Suppressor macrophage treated with lipopolysaccharide for 4 hours (primary cell): Measurements from ENCODE around the gene UBAC1.
A peak's percentile ranks its signal among the peaks of the same experiment; 100 is the strongest.
"Not testable (repeated sequence)": the region's sequence is repeated elsewhere in the genome, so short reads cannot be mapped to it uniquely, and the experiment has no call there.

Experiments used
- DNase-seq: peaks from one replicate; pipeline ENCODE4 v3.0.0-alpha.2; 2020

The UBAC1 gene

DNA sequence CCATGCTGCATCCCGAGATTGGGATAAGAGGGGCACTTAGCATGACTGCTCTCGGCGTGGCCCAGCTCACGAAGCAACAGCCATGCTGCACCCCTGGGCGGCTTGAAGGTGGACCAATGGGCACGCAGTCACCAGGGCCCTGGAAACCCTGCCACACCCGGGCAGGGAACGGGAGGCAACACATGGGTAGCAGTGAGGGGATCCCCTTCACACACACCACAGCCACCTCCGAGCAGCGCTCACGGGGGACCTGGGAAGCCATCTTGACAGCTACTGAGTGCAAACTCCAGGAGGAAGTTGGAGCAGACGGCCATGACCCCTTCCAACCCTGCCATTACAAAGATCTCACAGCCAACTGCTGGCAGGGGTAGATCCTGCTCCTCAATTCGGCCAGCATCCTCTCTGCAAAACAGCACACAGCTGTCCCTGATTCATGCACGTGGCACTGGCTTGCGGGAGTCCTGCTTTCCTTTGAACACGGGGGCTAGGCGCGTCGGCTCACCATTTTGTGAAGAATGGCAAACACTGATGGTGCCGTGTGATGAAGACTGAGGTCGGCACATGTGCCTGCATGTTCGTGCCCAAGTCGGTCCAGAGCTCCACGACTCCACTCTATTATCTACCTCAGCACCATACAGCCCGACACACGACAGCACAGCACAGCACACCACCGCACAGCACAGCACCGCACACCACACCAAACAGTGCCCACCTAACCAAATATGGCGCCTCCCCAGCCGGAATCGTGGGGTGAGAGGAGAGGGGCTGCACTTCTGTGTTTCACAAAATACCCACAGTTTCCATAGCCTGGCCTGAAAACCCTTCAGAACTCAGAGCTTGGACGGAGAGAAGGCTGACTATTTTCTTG, 5.0 kb downstream of the UBAC1 start:
- DNase-seq = no peak

DNA sequence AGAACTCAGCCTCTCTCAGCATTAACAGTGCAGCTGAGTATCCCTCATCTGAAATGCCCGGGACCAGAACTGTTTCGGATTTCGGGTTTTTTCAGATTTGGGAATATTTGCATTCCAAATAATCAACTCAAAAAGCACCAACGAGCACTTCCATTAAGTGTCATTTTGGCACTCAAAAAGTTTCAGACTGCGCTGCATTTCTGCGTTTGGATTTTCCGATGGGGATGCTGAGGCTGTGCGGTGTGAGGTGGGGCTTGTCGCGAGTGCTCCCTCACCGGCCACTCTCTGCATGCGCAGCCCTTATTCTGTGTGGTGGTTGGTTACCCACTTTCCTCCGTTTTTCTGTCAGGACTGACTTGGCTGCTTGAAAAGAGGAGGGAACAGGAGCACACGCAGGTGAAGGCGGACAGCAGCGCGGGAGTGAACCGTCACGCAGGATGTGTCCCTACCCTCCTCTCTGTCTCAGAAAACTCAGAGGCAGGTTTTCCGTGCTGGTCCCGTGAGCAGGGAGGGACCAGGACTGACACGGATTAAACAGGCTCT, 8.4 kb downstream of the UBAC1 start:
- DNase-seq = no peak

DNA sequence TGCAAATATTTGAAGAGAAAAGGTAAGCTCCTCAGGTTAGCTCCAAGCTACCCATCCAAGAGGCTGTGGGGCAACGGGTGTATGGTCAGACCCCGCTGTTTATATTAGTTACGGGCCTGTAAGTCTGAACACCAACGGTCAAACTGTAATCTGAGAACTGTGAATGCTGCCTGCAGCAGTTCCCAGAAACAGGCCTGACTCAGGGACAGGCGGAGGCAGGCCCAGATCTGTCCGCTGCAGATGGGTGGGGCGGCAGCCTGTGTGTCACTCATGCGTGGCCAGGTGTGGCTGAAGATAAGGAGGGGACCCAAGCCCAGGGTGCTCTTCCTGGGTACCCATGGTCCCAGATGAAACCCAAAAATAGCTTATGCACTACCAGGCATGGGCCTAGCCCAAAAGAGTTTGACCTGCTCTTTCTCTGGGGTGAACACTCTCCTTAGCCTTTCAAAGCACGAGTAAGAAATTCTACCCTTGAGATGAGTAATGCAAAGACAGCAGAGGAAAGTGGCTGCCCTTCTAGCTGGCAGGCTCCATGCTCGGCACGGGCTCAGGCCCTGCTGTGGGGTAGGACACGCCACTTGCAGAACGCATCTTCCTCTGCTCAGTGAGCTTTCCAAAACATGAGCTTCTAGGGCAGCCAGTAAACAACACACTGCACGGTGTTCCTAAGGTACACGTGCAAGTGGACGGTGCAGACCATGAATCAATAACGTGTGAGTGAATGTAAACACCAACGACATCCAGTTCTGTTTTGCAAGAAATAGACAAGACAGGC, 9.1 kb downstream of the UBAC1 start:
- no peak for DNase-seq

DNA sequence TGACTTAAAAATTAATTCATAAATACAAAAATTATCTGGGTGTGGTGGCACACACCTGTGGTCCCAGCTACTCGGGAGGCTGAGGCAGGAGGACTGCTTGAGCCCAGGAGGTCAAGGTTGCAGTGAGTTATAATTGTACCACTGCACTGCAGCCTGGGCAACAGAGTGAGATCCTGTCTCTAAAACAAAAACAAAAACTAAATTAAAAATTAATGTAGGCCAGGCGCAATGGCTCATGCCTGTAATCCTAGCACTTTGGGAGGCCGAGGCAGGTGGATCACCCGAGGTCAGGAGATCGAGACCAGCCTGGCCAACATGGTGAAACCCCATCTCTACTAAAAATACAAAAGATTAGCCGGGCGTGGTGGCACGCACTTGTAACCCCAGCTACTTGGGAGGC, 9.9 kb downstream of the UBAC1 start:
- not testable (repeated sequence) for DNase-seq

DNA sequence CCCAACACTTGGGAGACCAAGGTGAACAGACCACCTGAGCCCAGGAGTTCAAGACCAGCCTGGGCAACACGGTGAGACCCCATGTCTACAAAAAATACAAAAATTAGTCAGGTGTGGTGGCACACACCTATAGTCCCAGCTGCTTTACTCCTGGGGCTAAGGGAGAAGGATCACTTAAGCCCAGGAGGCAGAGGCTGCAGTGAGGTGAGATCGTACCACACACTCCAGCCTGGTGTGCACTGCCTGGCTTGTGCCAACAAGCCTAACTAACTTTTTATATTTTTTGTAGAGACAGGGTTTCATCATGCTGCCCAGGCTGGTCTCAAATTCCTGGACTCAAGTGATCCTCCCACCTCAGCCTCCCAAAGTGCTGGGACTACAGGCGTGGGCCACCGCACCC, 10.3 kb downstream of the UBAC1 start:
- DNase-seq = not testable (repeated sequence)

DNA sequence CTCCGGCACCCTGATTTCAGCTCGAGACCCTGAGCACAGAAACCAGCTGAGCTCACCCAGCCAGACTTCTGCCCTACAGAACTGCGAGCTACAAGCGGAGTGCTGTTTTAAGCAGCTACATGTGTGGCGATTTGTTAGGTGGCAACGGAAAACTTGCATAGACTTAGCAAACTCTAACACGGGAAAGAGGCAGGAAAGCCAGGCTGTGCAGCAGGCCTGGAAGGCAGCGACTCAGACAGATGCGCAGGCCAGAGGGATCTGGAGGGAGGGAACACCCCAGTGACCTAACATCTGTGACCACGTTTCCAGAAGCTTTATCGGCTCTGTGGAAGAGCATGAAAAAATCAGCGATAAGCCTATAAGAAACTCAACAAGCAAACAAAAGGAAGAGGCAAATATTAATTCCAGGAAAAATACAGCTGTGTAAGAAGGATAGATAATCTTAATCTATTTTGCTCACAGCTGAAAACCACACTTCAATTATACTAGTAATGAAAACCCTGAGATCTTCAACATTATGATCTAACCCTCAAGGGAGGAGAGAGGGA, 11.0 kb downstream of the UBAC1 start:
- no peak for DNase-seq

DNA sequence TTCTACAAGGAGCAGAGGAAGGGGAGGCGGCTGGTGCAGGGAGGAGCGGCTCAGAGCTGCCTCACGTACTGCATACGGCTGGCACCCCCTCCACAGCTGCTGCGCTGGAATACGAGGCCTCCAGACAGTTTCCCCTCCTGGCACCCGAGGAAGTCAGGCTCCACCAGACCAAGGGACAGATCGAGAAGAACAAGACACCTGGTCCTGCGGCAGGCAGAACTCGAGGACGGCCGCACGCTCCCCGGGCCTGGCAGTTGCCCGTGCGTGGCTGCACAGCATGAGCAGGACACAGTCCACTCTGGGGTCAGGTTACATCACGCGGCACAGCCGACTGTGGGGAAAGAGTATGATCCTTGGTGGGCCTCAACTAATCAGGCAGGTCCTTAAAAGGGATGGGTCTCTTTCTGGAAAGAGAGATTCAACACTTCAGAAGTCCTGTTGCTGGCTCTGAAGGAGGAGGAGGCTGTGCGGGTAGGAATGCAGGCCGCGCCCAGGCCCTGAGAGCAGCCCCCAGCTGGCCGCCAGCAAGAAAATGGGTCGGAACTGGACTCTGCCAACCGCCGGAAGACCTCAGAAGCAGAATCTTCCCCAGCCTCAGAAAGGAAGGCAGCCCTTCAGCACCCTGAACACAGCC, 11.6 kb downstream of the UBAC1 start:
- no peak for DNase-seq

DNA sequence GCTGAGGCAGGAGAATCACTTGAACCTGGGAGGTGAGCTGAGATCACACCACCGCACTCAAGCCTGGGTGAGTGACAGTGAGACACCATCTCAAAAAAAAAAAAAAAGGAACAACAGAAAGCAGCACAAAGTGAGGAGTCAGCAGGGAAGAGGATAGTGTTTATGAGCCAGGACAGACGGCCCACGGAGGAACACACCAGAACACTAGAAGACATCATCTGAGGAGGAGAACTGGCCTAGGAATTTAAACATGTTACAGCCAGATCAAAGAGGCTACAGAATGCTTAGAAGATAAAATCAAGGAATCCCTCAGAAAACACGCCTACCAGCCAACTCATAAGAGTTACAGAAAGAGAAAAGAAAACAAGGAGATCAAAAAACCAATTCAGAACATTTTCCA, 12.2 kb downstream of the UBAC1 start:
- DNase-seq = peak; percentile 18

DNA sequence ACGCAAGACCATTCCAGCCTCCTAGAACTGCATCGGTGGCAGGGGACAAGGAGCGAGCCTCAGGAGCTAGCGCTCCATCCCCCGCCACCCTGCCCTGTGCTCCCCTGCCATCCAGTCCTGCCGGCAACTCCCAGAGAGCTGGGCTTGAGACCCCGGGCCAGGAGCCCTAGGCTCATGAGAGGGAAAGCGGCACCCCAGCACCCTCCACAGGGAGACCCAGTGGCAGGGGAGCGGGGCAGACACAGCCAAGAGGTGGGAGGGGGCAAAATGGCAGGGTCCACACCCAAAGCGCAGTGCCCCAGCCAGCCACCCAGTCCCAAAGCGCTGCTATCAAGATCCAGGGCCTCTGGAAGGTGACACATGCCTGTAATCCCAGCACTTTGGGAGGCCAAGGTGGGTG, 12.7 kb downstream of the UBAC1 start:
- DNase-seq = no peak

DNA sequence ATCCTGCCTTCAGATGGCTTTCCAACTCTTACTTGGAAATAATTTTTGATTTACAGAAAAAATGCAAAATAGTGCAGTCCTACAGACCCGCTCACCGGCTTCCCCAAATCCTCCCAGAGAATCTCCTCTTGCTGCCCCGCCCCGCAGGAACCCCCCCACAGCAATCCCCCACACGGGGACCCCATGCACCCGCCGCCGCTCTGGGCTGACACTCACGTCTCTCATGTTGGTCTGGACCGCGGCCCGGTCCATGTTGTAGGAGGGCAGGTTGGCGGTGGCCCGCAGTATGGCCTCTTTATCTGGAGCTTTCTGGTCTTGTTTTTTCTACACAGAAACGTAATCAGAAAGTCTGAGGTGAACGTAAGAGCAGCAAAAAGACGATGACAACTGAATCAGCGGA, 13.6 kb downstream of the UBAC1 start:
- DNase-seq = no peak

DNA sequence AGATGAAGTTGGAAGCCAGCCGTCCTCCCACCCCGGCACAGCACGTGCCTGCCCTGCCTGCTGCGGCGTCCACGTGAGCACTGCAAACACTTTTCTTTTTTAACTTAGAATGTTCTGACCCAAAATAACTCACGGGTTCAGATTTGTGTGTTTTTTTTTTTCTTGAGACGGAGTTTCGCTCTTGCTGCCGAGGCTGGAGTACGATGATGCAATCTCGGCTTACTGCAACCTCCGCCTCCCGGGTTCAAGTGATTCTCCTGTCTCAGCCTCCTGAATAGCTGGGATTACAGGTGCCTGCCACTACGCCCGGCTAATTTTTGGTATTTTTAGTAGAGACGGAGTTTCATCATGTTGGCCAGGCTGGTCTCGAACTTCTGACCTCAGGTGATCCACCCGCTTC, 14.1 kb downstream of the UBAC1 start:
- DNase-seq = not testable (repeated sequence)

DNA sequence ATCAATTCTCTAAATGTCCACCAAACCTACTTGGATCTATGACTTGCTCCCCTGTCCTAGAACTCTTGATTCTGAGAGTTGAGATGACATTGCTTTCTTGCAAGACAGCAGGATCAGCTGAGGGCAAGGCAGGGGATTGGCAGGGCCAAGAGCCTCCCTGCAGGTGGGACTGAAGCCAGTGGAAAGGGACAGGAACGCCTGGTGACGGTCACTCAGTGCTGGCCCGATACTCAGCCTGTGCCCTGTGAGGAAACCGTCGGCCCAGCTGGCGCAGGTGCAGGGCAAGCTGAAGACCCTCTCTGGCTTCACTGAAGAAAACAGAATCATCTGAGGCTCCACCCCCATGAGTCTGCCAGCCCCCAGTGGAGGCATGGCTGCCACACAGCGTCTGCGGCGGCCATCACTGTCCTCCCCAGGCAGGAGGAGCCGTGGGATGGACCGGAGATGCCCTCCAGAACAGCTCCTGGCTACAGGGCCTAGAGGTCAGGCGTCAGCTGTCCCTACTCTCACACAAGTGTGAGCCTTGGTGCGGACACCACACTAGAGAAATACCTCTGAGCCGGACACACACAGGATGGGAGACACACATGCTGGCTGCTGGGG, 14.7 kb downstream of the UBAC1 start:
- DNase-seq = no peak

DNA sequence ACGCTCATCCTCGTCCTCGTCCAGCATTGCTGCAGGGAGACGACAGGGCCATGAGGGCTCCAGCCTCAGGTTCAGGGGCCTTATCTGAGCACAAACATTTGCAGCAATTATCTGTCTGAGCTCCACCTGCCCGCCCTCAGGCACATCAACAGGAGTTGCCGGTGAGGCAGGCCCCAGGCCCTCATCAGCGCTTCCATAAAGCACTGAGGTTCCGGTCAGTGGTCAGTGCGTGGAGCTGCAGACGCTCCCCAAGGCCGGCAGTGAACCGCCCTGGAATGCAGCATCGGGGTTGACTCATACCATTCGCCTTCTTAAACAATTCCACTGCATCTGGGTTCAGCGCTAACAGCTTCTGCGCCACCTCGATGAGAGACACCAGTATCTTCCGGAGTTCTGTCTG, 15.2 kb downstream of the UBAC1 start:
- DNase-seq = no peak

DNA sequence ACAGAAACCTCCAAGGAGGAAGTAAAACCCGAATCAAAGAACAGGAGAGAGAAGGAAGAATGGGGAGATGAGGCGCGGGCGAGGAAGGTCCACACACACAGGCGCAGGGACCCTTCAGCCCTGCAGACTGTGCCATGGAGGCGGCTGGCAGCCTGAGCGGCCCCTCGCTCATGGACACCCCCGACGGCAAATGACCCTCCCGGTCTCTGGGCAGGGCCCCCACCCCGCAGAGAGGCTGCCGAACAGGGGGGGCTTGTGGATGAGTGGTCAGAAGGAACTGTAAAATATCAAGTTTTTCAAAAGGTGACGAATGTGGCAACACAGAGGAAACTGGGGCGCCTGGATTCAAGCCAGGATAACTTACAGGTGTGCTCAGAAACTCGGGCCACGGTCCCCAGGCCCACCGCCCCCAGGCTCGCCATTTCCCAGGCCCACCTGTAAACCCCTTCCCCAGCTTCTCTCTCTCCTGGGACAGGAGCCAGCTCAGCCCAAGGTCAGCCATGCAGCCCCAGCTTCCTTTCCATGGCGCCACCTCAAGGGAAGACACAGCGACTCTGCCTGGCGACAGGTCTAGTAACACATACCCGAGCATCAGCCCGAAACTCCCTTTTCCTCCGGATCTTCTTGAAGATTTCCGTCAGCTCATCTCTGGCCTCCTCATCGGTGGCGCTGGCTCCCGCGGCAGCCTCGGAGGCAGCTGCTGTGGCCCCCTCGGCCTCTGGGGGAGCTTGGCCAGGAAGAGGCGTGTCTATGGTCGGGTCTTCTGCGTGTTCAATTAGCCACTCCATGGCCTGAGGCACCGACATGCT, 16.5 kb downstream of the UBAC1 start:
- no peak for DNase-seq

DNA sequence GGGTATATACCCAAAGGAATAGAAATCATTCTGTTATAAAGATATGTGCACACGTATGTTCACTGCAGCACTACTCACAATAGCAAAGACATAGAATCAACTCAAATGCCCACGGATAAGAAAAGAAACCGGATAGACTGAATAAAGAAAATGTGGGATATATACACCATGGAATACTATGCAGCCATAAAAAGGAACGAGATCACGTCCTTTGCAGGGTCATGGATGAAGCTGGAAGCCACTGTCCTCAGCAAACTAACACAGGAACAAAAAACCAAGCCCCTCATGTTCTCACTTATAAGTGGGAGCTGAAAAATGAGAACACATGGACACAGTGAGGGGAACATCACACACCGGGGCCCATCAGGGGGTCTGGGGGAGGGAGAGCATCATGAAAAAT, 17.6 kb downstream of the UBAC1 start:
- DNase-seq = not testable (repeated sequence)

DNA sequence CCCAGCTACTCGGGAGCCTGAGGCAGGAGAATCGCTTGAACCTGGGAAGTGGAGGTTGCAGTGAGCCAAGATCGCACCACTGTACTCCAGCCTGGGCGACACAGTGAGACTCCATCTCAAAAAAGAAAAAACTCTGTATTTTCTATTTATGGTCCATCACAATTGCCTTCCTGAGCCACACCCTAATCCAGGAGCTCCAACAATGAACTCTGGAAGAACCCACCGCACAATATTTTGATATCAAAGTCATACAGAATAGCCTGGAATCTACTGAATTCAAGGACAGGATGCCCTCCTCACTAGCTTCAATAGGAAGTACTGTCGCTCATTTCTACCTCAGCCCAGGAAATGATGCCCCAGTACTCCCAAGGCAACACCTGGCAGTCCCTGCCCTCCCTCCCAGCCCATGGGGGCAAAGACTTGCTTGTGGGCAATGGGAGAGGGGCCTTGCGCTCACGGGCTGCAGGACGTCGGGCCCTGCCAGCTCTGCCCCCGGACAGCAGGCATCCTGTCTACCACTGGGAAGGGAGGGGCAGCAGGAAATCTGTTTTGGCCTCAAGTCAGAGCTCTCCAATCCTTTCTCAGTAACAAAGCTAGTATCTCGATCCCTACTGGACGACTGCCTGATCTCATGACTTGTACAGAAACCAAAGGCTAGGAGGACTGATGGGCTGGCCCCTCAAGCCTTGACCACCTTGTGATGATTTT, 19.7 kb downstream of the UBAC1 start:
- DNase-seq = no peak

DNA sequence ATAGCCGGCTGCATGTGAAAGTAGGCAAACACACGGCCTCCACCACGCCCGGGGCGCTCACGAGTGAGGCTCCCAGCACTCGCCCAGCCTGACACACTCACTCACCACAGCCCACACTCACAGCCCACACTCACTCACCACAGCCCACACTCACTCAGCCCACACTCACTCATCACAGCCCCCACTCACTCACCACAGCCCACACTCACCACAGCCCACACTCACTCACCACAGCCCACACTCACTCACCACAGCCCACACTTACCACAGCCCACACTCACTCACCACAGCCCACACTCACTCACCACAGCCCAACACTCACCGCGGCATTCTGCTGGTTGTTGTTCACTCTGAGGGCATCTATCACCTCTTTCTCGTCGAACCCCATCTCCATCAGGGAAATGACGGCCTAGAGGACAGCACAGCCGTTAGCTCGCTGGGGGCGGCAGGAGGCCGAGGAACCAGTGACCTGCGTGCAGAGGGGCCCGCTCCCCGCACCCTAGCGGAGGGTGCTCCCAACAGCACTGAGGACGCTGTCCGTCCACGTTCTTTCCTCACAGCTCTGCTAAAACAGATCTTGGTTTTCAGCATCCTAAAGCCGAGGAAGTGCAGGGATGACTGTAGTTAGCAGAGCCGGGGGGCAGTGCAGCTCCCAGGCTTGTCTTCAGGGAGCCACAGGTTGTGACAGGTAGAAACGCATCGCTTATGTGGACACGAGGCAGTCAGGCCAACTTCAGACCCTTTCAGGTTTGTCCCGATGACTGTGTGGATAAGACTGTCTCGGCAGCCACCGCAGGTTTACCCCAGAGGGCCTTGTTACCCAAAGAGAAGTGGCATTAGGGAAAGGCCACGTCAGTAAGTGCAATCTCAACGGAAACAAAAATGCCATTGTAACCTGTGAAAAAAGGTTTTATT, 21.6 kb downstream of the UBAC1 start:
- no peak for DNase-seq

DNA sequence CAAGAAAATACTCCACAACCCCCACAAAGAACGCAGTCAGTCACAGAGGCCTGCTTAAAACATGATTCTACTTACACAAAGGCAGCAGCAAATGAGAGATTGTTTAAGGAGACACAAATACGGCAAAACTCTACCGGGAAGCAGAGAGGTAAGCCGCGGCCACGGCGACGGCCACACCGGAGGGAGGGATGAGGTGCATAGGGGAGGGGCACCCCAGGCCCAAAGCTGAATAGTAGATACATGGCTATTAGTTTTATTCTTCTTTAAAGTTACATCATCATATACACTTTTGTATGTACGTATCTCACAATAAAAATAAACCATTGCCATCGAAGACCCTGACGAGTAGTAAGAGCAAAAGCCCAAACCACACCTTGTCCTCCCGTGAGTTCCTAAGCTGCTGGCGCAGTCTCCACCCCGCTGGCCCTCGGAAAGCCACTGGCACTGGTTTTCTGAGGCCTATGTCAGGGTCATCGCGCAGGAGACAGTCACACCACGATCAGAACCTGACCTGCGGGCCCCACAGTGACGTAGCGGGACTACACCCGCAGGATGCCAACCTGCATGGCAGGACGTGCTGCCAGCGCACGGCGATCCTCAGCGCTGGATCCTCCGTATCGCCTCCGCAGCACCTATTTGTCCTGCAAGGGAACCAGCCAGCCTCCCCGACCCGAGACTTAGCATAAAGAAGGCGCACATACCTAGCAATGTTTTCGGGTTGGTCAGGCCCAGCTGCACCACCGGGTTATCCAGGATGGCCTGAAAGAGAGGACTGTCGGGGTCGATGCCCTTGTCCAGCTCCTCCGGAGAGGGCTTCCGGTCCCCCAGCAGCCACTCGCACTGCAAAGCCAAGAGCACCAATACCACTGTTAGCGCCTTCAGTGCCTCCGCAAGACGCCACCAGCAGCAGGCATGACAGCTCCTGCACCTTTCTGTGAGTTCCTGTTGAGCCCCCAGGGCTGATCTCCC, 23.4 kb downstream of the UBAC1 start:
- no peak for DNase-seq

DNA sequence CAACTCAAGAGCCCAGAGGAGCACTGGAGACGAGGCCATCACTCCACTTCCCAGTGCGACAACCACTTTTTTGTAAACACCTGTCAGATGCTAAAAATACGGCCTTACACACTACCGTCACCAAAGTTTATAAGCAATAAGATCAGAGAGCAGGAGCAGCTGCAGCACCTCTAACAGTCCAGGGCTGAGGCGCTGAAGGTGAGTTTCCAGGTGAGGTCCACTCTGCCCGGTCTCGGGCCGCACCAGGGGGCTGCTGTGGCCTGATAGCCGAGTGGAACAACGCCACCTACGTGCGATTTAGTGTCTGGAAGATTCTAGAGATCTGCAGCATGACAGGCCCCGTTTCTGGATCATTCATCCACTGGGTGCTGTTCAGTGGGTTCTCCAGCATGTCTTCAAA, 28.1 kb downstream of the UBAC1 start:
- DNase-seq = no peak
